Keratinocyte (primary cell): Measurements from ENCODE around the gene MCM9. TPM values are rescaled to one million over a fixed set of nuclear protein-coding genes. Genes with fewer than 3 reads are reported as not detected.

Experiments used
- DNase-seq: peaks from one replicate; pipeline ENCODE4 v3.0.0-alpha.2; 2011; ENCODE audit warnings: low read depth, missing footprints, low spot score
- FAIRE-seq: peaks from 2 replicates; lab custom pipeline; 2011; peaks lifted over from hg19 to GRCh38; lab: Jason Lieb, UNC
- H2AFZ ChIP-seq: 2 replicates; pipeline ENCODE4 v1.6.0; 2012; ENCODE audit warnings: low read length, control low read depth, inconsistent platforms; ENCODE audit not compliant: control insufficient read depth
- H3K27ac ChIP-seq: 2 replicates; pipeline ENCODE4 v1.5.1; 2011; ENCODE audit warnings: low read length; ENCODE audit not compliant: control insufficient read depth, insufficient read depth
- H3K27me3 ChIP-seq: 3 replicates; pipeline ENCODE4 v1.6.0; 2011; ENCODE audit warnings: low read length; ENCODE audit not compliant: control insufficient read depth, insufficient read depth; ENCODE audit errors: extremely low read depth
- H3K36me3 ChIP-seq, 2 experiments: 2 replicates in 1 of 2; 3 replicates in 1 of 2; pipeline ENCODE4 v1.5.1; 2011; ENCODE audit warnings: low read length in 2 of 2, mild to moderate bottlenecking in 1 of 2; ENCODE audit not compliant: control insufficient read depth in 2 of 2, insufficient read depth in 2 of 2; ENCODE audit errors: extremely low read depth in 1 of 2
- H3K4me1 ChIP-seq: 3 replicates; pipeline ENCODE4 v1.5.1; 2011; ENCODE audit warnings: low read length; ENCODE audit not compliant: control insufficient read depth, insufficient read depth; ENCODE audit errors: extremely low read depth
- H3K4me2 ChIP-seq: 3 replicates; pipeline ENCODE4 v1.6.0; 2011; ENCODE audit warnings: low read depth, low read length; ENCODE audit not compliant: control insufficient read depth, insufficient read depth; ENCODE audit errors: extremely low read depth
- H3K4me3 ChIP-seq, 3 experiments: fragments of 200-600 bp in 1 of 3; sonication (generic) in 1 of 3; 2 replicates in 2 of 3; 3 replicates in 1 of 3; pipeline ENCODE4 v1.5.1; 2011 to 2016; ENCODE audit warnings: low read length in 3 of 3, mild to moderate bottlenecking in 3 of 3, control low read depth in 2 of 3, inconsistent platforms in 1 of 3, low read depth in 1 of 3, mixed read lengths in 1 of 3, mixed run types in 1 of 3, moderate library complexity in 1 of 3; ENCODE audit not compliant: control insufficient read depth in 2 of 3, insufficient read depth in 2 of 3; ENCODE audit errors: extremely low read depth in 1 of 3
- H3K79me2 ChIP-seq: 2 replicates; pipeline ENCODE4 v1.6.0; 2012; ENCODE audit warnings: low read length; ENCODE audit not compliant: control insufficient read depth, insufficient read depth
- H3K9ac ChIP-seq: 3 replicates; pipeline ENCODE4 v1.6.0; 2011; ENCODE audit warnings: low read length; ENCODE audit not compliant: control insufficient read depth, insufficient read depth; ENCODE audit errors: extremely low read depth
- H3K9me1 ChIP-seq: 3 replicates; pipeline ENCODE4 v1.6.0; 2011; ENCODE audit warnings: low read length; ENCODE audit not compliant: control insufficient read depth, insufficient read depth; ENCODE audit errors: extremely low read depth
- H3K9me3 ChIP-seq: 2 replicates; pipeline ENCODE4 v1.5.1; 2012; ENCODE audit warnings: low read depth, low read length; ENCODE audit not compliant: control insufficient read depth
- H4K20me1 ChIP-seq: 3 replicates; pipeline ENCODE4 v1.6.0; 2011; ENCODE audit warnings: low read length; ENCODE audit not compliant: control insufficient read depth, insufficient read depth; ENCODE audit errors: extremely low read depth
- CTCF ChIP-seq, 3 experiments: IDR thresholded peaks in 1 of 3; conservative IDR thresholded peaks in 1 of 3; optimal IDR thresholded peaks in 1 of 3; 2 replicates in 2 of 3; 3 replicates in 1 of 3; pipeline versions ENCODE3 to v1.5.1; 2011; ENCODE audit warnings: low read length in 3 of 3, mild to moderate bottlenecking in 3 of 3, moderate library complexity in 2 of 3, control low read depth in 1 of 3, inconsistent platforms in 1 of 3; ENCODE audit not compliant: insufficient read depth in 2 of 3; ENCODE audit errors: extremely low read depth in 1 of 3
- EZH2 ChIP-seq: IDR thresholded peaks from one replicate; pipeline ENCODE4 v1.6.1; 2012; ENCODE audit warnings: inconsistent platforms, mild to moderate bottlenecking, low read length, moderate library complexity
- dilution Hi-C: fragments of 300-500 bp; cut with MboI; formaldehyde crosslinking; loops from one replicate; pipeline ENCODE4 v1.7.0; 2020; ENCODE audit warnings: low sequenced_read_pairs; ENCODE audit not compliant: extremely low pct_ligation_motif_present
- polyA plus RNA-seq, 5 experiments: library from polyadenylated mRNA; depleted of rRNA in 3 of 5; stranded (reverse) in 3 of 5; stranded (forward) in 1 of 5; unstranded in 1 of 5; fragments of >200 nt; gene quantifications; 1 replicate in 1 of 5; 2 replicates in 3 of 5; 3 replicates in 1 of 5; pipeline versions ENCODE4 v1.2.1 to v1.2.3, GENCODE V29; 2011 to 2012; ENCODE audit warnings: missing spikeins in 2 of 5, low read depth in 1 of 5, low replicate concordance in 1 of 5

The MCM9 gene
- polyA plus RNA-seq, 1 donor (not counting 4 experiments of a cell fraction or from before 2014, with no cell fraction given), result 3.1 TPM

GRCh38 chr6:118893807-118894424, 41.0 kb downstream of the MCM9 start, which contains the start of gene ASF1A:
Gene ASF1A (plus strand): TSS chr6:118894152. CDS start chr6:118894414, 262 bp downstream.
- Histone ChIP-seq H3K79me2 (peaks cover 51% of the 10 kb centered on the region), H3K4me2 (peak within 1 kb of the TSS; percentile 94), H3K9ac (peak within 1 kb of the TSS; percentile 90), H3K36me3 (peaks cover 0 to under 1% of the 10 kb centered on the region in 2 experiments), H3K4me1 (peaks cover 22% of the 10 kb centered on the region), H3K9me1 (no peaks in the 10 kb centered on the region), H3K27me3 (no peaks in the 10 kb centered on the region), H4K20me1 (no peaks in the 10 kb centered on the region), H3K9me3 (no peaks in the 10 kb centered on the region), H3K27ac (peak within 1 kb of the TSS; percentile 95), H3K4me3 (peak within 1 kb of the TSS; percentile 80 to 96 (median 94)), H2AFZ (peak within 1 kb of the TSS; percentile 95)
- TF ChIP-seq EZH2 (no peak), CTCF (optimal IDR thresholded peaks at IDR 0.05 in 1 of 3, IDR thresholded peaks at IDR 0.05 in 1 of 3, conservative IDR thresholded peaks at IDR 0.05 in 1 of 3; ENCODE audit: extremely low read depth in 1 of 3, insufficient read depth in 2 of 3, low read length in 3 of 3) (peak; percentile 55 to 79 (median 71))
- dilution Hi-C loops, result no loop called here
- FAIRE-seq (peak; percentile 62), DNase-seq (peak; percentile 69)

GRCh38 chr6:118893064-118893806, 41.7 kb downstream of the MCM9 start:
- Histone ChIP-seq H3K27ac (peak overlapping the region; percentile 87), H3K36me3 (no peaks in the 10 kb centered on the region), H3K4me2 (peak overlapping the region; percentile 94), H3K79me2 (peaks cover 45% of the 10 kb centered on the region), H3K9ac (peak overlapping the region; percentile 90), H3K9me1 (no peaks in the 10 kb centered on the region), H4K20me1 (no peaks in the 10 kb centered on the region), H3K4me1 (peaks cover 22% of the 10 kb centered on the region), H3K4me3 (peak overlapping the region; percentile 38 to 92 (median 72)), H3K9me3 (no peaks in the 10 kb centered on the region), H2AFZ (peak overlapping the region; percentile 95), H3K27me3 (no peaks in the 10 kb centered on the region)
- dilution Hi-C loops, result no loop called here
- no peak for TF ChIP-seq CTCF (optimal IDR thresholded peaks at IDR 0.05 in 1 of 3, IDR thresholded peaks at IDR 0.05 in 1 of 3, conservative IDR thresholded peaks at IDR 0.05 in 1 of 3; ENCODE audit: extremely low read depth in 1 of 3, insufficient read depth in 2 of 3, low read length in 3 of 3)
- no peak for TF ChIP-seq EZH2
- DNase-seq, result no peak
- peak; percentile 69 for FAIRE-seq
